Pancreas (tissue), 10 donors: ENCODE measurements around the gene PRR29. TPM values are rescaled to one million over a fixed set of nuclear protein-coding genes. Genes with fewer than 3 reads are reported as not detected.

Experiments
- ATAC-seq, 4 donors: fragments of 200-7000 bp; cut with Tn5 transposase; one replicate each; pipeline versions ENCODE4 v1.8.0 to v1.9.1; 2020; ENCODE audit warnings: mild to moderate bottlenecking in 4 of 4, moderate library complexity in 4 of 4
- DNase-seq, 6 donors: peaks; one replicate each; pipeline ENCODE4 v3.0.0-alpha.2; 2020
- FAIRE-seq: peaks from 2 replicates; lab custom pipeline; 2012; peaks lifted over from hg19 to GRCh38; lab: Jason Lieb, UNC
- H3K27ac ChIP-seq, 4 donors: fragments of 200-600 bp; sonication (generic); 1 replicate in 3 of 4; 2 replicates in 1 of 4; pipeline versions ENCODE4 v1.5.0 to v1.8.0; 2020
- H3K27me3 ChIP-seq, 4 donors: fragments of 200-600 bp; one replicate each; pipeline ENCODE4 v1.8.0; 2021
- H3K36me3 ChIP-seq, 3 donors: fragments of 200-600 bp; sonication (generic) in 1 of 3; one replicate each; pipeline versions ENCODE4 v1.5.0 to v1.8.0; 2020 to 2021
- H3K4me1 ChIP-seq, 3 donors: fragments of 200-600 bp; one replicate each; pipeline ENCODE4 v1.8.0; 2021
- H3K4me3 ChIP-seq, 4 donors: fragments of 200-600 bp; sonication (generic) in 2 of 4; one replicate each; pipeline versions ENCODE4 v1.5.0 to v1.8.0; 2020 to 2021
- H3K9me3 ChIP-seq, 4 donors: fragments of 200-600 bp; one replicate each; pipeline ENCODE4 v1.8.0; 2021
- WGBS, 2 donors: extraction: QIAGEN DNeasy Blood & Tissue Kit; methylation state at CpG; one replicate each; pipeline ENCODE4 v1.1.7; 2013; 5-methylcytosine and 5-hydroxymethylcytosine counted together
- intact Hi-C, 3 donors: fragments of 100-400 bp; cut with DNase I; formaldehyde crosslinking; loops; one replicate each; pipeline versions ENCODE4 v1.11.1 to v1.14.2; 2022
- polyA plus RNA-seq, 2 donors: library from polyadenylated mRNA; stranded (reverse); fragments of 200-250 nt; gene quantifications; one replicate each; pipeline ENCODE4 v1.2.3, GENCODE V29; 2013
- total RNA-seq, 6 donors: library from RNA; stranded (reverse); fragmentation: NEBNext Ultra II Directional in 4 of 6; extraction: Animal tissue kit (Norgen Biotek cat#: 25700) in 4 of 6; gene quantifications; one replicate each; pipeline versions ENCODE4 v1.2.1 to v1.2.4, GENCODE V29; 2021 to 2023
- TF ChIP-seq, protein P1 (sequence below), 4 donors: fragments of 200-600 bp; sonication (generic) in 3 of 4; IDR thresholded peaks; one replicate each; pipeline versions ENCODE4 v1.5.0 to v1.8.0; 2021; ENCODE audit warnings: antibody characterized with exemption in 4 of 4
- donor health status: healthy with polysubstance abuse.
- donor health status: DM: no; HTN: no; CAD: no; lungs with moderate emphysema.
- donor health status: DM: no; HTN: no; CAD: no.
- donor health status: control.
- donor health status: control.
- donor health status: Bipolar disorder and iron deficiency.
- donor health status: DM: yes; HTN: yes; CAD: no.
- donor health status: DM: no; HTN: no; CAD: no.
- donor health status: DM: no; HTN: no; CAD: no.
- donor health status: DM: yes; HTN: yes; CAD: no.

Gene PRR29
- total and polyA plus RNA-seq, 8 donors = 0.14 to 0.46 (median 0.22) TPM; not detected in 2

DNA sequence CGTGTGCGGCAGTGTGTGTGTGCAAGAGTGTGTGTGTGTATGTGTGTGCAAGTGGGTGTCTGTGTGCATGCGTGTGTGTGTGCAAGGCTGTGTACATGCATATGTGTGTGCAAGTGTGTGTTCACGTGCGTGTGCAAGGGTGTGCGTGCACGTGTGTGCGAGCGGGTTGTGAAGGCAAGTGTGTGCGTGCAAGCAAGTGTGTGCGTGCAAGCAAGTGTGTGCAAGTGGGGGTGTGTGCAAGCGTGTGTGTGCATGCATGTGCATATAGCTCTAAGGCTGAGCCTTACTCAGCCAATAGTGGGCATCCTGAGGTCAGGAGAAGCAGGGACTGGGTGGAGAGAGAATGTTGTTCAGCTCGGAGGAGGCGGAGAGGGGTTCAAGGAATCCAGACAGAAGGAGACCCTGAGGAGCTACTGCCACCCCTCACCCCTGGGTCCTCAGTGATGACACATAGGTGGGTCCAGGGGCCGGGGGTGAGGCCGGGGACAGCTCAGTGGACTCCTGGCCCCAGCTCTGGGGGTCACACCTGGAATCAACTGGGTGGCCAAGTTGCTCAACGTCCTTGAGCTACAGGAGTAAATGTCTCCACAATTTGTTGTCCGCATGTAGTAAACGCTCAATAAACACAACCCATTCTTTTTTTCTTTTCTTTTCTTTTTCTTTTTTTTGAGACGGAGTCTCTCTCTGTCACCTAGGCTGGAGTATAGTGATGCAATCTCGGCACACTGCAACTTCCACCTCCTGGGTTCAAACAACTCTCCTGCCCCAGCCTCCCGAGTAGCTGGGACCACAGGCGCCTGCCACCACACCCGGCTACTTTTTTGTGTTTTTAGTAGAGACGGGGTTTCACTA lies 1.8 kb downstream of the PRR29 start:
- Histone ChIP-seq H3K4me1 (peaks cover 0 to 4% (median 0%) of the 10 kb centered on the region in 3 donors), H3K36me3 (no peaks in the 10 kb centered on the region), H3K9me3 (no peaks in the 10 kb centered on the region), H3K4me3 (no peak overlapping the region), H3K27ac (no peak overlapping the region), H3K27me3 (no peaks in the 10 kb centered on the region)
- DNase-seq (peak in 1 of 6 donors; percentile 35), ATAC-seq (no peak), FAIRE-seq (no peak)
- intact Hi-C loops = no loop called here
- 75 to 82% methylated on average over 24 to 25 of the region's 25 CpGs for WGBS, 2 donors
- TF ChIP-seq, protein P1, sequence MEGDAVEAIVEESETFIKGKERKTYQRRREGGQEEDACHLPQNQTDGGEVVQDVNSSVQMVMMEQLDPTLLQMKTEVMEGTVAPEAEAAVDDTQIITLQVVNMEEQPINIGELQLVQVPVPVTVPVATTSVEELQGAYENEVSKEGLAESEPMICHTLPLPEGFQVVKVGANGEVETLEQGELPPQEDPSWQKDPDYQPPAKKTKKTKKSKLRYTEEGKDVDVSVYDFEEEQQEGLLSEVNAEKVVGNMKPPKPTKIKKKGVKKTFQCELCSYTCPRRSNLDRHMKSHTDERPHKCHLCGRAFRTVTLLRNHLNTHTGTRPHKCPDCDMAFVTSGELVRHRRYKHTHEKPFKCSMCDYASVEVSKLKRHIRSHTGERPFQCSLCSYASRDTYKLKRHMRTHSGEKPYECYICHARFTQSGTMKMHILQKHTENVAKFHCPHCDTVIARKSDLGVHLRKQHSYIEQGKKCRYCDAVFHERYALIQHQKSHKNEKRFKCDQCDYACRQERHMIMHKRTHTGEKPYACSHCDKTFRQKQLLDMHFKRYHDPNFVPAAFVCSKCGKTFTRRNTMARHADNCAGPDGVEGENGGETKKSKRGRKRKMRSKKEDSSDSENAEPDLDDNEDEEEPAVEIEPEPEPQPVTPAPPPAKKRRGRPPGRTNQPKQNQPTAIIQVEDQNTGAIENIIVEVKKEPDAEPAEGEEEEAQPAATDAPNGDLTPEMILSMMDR (IDR thresholded peaks at IDR 0.05) = no peak

DNA sequence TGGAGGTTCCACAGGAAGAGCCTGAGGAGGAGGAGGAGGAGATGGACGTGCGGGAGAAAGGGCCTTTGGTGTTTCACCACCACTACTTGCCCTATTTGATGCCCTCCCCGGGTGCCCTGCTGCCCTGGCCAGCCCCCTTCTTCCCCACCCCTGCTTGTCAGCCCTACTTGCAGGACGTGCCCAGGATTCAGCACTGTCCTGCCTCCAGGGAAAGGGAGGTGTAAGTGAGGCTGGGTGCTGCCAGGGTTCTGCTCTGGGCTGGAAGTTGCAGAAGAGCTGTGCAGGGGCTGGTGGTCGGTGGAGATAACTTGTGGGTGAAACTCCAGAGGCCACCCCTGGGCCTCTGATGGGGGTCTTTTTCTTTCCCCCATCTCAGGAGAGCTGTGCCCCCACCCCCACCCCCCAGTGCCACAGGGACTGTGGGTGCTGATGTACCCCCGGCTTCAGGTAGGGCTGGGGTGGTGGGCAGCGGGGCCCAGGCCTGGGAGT lies 3.0 kb downstream of the PRR29 start:
- DNase-seq (peak in 1 of 6 donors; percentile 50), ATAC-seq (no peak), FAIRE-seq (no peak)
- 73 to 79% methylated on average over 5 to 7 of the region's 7 CpGs for WGBS, 2 donors
- H3K4me1 ChIP-seq = peaks cover 0 to 4% (median 0%) of the 10 kb centered on the region in 3 donors
- no peak overlapping the region for H3K4me3 ChIP-seq
- H3K27me3 ChIP-seq = no peaks in the 10 kb centered on the region
- no peak overlapping the region for H3K27ac ChIP-seq
- no peaks in the 10 kb centered on the region for H3K9me3 ChIP-seq
- intact Hi-C loops = no loop called here
- TF ChIP-seq, protein P1 (IDR thresholded peaks at IDR 0.05) = no peak
- no peaks in the 10 kb centered on the region for H3K36me3 ChIP-seq

DNA sequence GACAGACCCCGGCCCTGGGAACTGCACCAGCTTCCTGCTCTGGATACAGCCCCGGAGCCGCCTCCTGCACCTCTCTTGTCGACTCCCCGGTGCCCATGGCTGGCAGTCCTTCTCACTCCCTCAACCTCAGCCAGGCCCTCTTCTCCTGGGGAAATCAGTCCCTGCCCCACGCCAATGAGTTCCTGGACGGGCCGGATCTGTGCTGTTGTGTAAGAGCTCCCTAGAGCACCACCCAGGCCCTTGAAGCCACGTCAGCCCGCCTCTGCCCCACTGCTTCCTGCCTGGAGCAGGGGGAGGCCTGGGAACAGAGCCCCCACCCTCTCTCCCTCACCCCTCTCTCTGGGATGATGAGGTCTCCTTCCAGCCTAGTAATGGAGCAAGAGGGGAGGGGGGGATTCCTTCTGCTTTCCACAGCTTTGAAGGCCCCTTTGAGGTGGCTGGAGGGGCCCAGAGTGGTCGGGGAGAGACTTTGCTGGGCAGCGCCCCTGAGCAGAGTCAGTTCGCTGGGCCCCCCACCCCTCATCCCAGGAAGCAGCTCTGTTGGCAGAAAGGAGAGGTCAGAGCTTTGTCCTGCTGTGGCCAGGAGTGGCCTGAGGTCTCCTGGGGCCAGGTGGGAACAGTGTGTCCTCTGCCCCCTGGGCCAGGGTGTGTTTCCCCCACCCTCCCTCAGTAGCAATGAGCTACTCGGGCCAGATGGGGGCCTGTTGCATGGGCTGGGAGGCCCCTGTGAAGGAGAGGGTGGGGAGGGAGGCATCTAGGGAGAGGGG lies 3.8 kb downstream of the PRR29 start:
- Histone ChIP-seq H3K27me3 (no peaks in the 10 kb centered on the region), H3K4me3 (no peak overlapping the region), H3K9me3 (no peaks in the 10 kb centered on the region), H3K27ac (no peak overlapping the region), H3K36me3 (no peaks in the 10 kb centered on the region), H3K4me1 (peaks cover 0 to 4% (median 0%) of the 10 kb centered on the region in 3 donors)
- TF ChIP-seq, protein P1 (IDR thresholded peaks at IDR 0.05) = no peak
- WGBS, 2 donors = 82 to 85% methylated on average over 12 to 14 of the region's 14 CpGs
- FAIRE-seq (no peak), DNase-seq (peak in 2 of 6 donors; percentile 55), ATAC-seq (peak in 2 of 4 donors; percentile 11 to 47)
- intact Hi-C loops = no loop called here

DNA sequence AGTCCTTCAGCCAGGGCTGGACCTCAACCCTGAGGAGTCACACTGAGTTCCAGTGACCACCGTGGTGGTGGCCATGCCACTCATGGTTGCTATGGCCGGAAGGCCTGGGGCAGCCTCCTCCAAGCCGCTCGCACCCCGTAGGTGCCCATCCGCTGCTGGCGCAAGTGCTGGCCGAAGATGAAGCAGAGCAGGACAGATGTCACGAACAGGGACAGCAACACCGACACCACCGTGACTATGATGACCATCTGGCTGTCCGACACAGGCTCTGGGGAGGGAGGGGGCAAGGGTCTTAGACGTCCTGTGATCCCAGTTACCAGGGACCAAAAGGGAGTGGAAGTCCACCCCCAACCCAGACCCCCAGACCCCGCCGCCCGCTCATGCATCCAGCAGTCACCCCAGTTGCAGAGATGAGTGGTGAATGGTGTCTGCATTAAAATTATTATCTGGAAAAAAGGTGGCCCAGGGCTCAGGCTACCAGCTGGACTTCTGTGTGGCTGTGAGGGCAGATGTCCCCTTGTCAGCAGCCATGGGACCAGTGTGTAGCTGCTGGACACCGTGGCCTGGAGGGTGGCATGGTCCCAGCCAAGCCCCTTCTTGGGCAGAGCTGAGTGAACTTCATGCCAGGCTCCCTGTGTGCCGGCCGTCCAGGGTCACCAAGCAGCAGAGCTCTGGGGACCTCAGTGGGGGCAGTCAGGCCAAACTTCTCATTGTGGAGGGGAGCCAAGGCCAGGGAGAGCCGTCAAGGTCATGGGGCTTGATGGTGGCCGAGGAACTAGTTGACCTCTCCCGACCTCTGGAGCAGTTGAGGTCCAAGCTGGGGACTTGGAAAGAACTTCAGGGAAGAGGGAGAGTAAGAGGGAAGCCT lies 4.7 kb downstream of the PRR29 start:
- DNase-seq = peak in 2 of 6 donors; percentile 13 to 48
- Histone ChIP-seq H3K27me3 (no peaks in the 10 kb centered on the region), H3K9me3 (no peaks in the 10 kb centered on the region), H3K27ac (no peak overlapping the region), H3K36me3 (no peaks in the 10 kb centered on the region), H3K4me1 (no peaks in the 10 kb centered on the region), H3K4me3 (no peak overlapping the region)
- no peak for ATAC-seq
- WGBS, 2 donors = 85 to 86% methylated on average over 22 of the region's 22 CpGs
- FAIRE-seq = no peak
- intact Hi-C loops = no loop called here
- TF ChIP-seq, protein P1 (IDR thresholded peaks at IDR 0.05) = no peak
